Measurements from ENCODE around the gene KAT5. TPM values are rescaled to one million over a fixed set of nuclear protein-coding genes. Genes with fewer than 3 reads are reported as not detected.
"Not testable (repeated sequence)": the region's sequence is repeated elsewhere in the genome, so short reads cannot be mapped to it uniquely, and the experiment has no call there.

The KAT5 gene
- total RNA-seq, 1 experiment from 2014 or later, result 37.2 TPM

GRCh38 chr11:65744026-65744698 lies 32.1 kb downstream of the KAT5 start:
- H3K27me3 ChIP-seq (ENCODE audit: control insufficient read depth, insufficient read depth, low read length), result no peaks in the 10 kb centered on the region; the same call in 1 of the 2 replicates
- H3K4me3 ChIP-seq (ENCODE audit: insufficient read depth, low read depth, low read length), result no peak overlapping the region
- H3K36me3 ChIP-seq (replicated peaks; ENCODE audit: control insufficient read depth, insufficient read depth, low read length), result no peaks in the 10 kb centered on the region
- DNase-seq, result peak; percentile 79

- DNase-seq, result no peak
- Histone ChIP-seq H3K4me3 (ENCODE audit: insufficient read depth, low read depth, low read length) (no peak overlapping the region), H3K27me3 (ENCODE audit: control insufficient read depth, insufficient read depth, low read length) (no peaks in the 10 kb centered on the region; the same call in 1 of the 2 replicates), H3K36me3 (replicated peaks; ENCODE audit: control insufficient read depth, insufficient read depth, low read length) (no peaks in the 10 kb centered on the region)
These were observed 32.6 kb downstream of the KAT5 start for GRCh38 chr11:65744699-65745042.

DNA sequence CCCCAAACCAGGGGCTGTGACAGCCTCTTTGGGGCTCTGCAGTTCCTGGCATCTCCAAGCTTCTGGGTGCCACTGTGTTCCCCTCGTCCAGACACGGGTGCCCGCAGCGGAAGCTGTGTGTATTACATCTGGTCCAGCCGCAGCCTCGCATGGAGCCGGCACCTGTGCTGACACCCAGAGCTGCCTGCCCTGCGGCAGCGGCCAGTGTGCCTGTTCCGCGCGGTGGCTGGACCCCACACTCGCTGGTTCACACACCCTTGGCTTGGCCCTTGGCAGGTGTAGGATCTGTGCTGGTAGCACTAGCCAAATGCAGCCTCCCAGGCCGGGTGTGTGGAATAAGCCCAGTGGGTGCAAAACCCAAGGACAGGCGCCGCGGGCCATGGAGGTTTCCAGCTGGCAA lies 33.0 kb downstream of the KAT5 start:
- no peak overlapping the region for H3K4me3 ChIP-seq (ENCODE audit: insufficient read depth, low read depth, low read length)
- no peak for DNase-seq
- H3K27me3 ChIP-seq (ENCODE audit: control insufficient read depth, insufficient read depth, low read length), result no peaks in the 10 kb centered on the region; the same call in 1 of the 2 replicates
- H3K36me3 ChIP-seq (replicated peaks; ENCODE audit: control insufficient read depth, insufficient read depth, low read length), result no peaks in the 10 kb centered on the region

GRCh38 chr11:65762169-65762568 lies 50.1 kb downstream of the KAT5 start:
- DNase-seq; H3K36me3 ChIP-seq (replicated peaks; ENCODE audit: control insufficient read depth, insufficient read depth, low read length); H3K4me3 ChIP-seq (ENCODE audit: insufficient read depth, low read depth, low read length); H3K27me3 ChIP-seq (ENCODE audit: control insufficient read depth, insufficient read depth, low read length): not testable (repeated sequence)

DNA sequence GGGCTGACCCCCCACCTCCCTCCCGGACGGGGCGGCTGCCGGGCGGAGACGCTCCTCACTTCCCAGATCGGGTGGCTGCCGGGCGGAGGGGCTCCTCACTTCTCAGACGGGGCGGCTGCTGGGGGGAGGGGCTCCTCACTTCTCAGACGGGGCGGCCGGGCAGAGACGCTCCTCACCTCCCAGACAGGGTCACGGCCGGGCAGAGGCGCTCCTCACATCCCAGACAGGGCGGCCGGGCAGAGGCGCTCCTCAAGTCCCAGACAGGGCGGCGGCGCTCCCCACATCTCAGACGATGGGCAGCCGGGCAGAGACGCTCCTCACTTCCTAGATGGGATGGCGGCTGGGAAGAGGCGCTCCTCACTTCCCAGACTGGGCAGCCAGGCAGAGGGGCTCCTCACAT lies 50.8 kb downstream of the KAT5 start:
- DNase-seq; H3K27me3 ChIP-seq (ENCODE audit: control insufficient read depth, insufficient read depth, low read length); H3K36me3 ChIP-seq (replicated peaks; ENCODE audit: control insufficient read depth, insufficient read depth, low read length); H3K4me3 ChIP-seq (ENCODE audit: insufficient read depth, low read depth, low read length): not testable (repeated sequence)

- no peaks in the 10 kb centered on the region for H3K36me3 ChIP-seq (replicated peaks; ENCODE audit: control insufficient read depth, insufficient read depth, low read length)
- H3K27me3 ChIP-seq (ENCODE audit: control insufficient read depth, insufficient read depth, low read length), result no peaks in the 10 kb centered on the region
- no peak for DNase-seq
- no peak overlapping the region for H3K4me3 ChIP-seq (ENCODE audit: insufficient read depth, low read depth, low read length)
These were observed 52.4 kb downstream of the KAT5 start for GRCh38 chr11:65764434-65764833.

- no peak for DNase-seq
- no peaks in the 10 kb centered on the region for H3K36me3 ChIP-seq (replicated peaks; ENCODE audit: control insufficient read depth, insufficient read depth, low read length)
- no peak overlapping the region for H3K4me3 ChIP-seq (ENCODE audit: insufficient read depth, low read depth, low read length)
- no peaks in the 10 kb centered on the region; the same call in 1 of the 2 replicates for H3K27me3 ChIP-seq (ENCODE audit: control insufficient read depth, insufficient read depth, low read length)
These were observed 54.5 kb downstream of the KAT5 start for GRCh38 chr11:65766535-65766934.

DNA sequence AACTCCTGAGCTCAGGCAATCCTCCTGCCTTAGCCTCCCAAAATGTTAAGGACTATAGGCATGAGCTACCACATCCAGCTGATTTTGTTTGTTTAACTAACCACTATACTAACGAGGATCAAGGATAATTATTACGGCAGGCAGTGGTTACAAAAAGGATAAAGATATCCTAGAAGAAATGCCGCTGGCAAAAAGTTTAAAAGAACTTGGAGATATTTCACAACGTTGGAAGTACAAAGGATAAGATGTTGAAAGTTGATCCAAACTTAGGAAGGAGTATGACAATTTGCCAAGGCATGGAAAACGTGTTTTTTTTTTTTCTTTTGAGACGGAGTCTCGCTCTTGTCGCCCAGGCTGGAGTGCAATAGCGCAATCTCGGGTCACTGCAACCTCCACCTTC lies 55.4 kb downstream of the KAT5 start:
- no peaks in the 10 kb centered on the region; the same call in 1 of the 2 replicates for H3K27me3 ChIP-seq (ENCODE audit: control insufficient read depth, insufficient read depth, low read length)
- H3K36me3 ChIP-seq (replicated peaks; ENCODE audit: control insufficient read depth, insufficient read depth, low read length), result no peaks in the 10 kb centered on the region
- no peak for DNase-seq
- H3K4me3 ChIP-seq (ENCODE audit: insufficient read depth, low read depth, low read length), result no peak overlapping the region

DNA sequence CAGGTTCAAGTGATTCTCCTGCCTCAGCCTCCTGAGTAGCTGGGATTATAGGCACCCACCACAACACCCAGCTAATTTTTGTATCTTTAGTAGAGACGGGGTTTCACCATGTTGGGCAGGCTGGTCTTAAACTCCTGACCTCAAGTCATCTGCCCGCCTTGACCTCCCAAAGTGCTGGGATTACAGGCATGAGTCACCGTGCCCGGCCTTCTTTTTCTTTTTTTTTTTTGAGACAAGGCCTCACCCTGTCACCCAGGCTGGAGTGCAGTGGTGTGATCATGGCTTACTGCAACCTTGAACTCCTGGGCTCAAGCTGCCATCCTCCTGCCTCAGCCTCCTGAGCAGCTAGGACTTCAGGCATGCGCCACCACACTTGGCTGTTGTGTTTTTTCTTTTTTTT lies 55.8 kb downstream of the KAT5 start:
- not testable (repeated sequence) for H3K4me3 ChIP-seq (ENCODE audit: insufficient read depth, low read depth, low read length); H3K36me3 ChIP-seq (replicated peaks; ENCODE audit: control insufficient read depth, insufficient read depth, low read length); DNase-seq; H3K27me3 ChIP-seq (ENCODE audit: control insufficient read depth, insufficient read depth, low read length)

Other genes starting within 250 kb of the KAT5 start
- 456 and 1,088 TPM in 2 replicates for gene MALAT1, start 213.2 kb upstream of the KAT5 start, total RNA-seq (2014; rRNA removed; shearing (Covaris generic))
- gene SCYL1, start 187.2 kb upstream of the KAT5 start, total RNA-seq (2014; rRNA removed; shearing (Covaris generic)), result 70.0 and 72.3 TPM in 2 replicates
- gene LTBP3, start 153.9 kb upstream of the KAT5 start, total RNA-seq (2014; rRNA removed; shearing (Covaris generic)), result 3.9 and 5.7 TPM in 2 replicates
- 88.1 and 89.1 TPM in 2 replicates for gene ZNRD2, start 141.8 kb upstream of the KAT5 start, total RNA-seq (2014; rRNA removed; shearing (Covaris generic))
- 8.6 and 20.4 TPM in 2 replicates for gene FAM89B, start 139.7 kb upstream of the KAT5 start, total RNA-seq (2014; rRNA removed; shearing (Covaris generic))
- 1.9 and 4.7 TPM in 2 replicates for gene EHBP1L1, start 136.2 kb upstream of the KAT5 start, total RNA-seq (2014; rRNA removed; shearing (Covaris generic))
- gene KCNK7, start 116.5 kb upstream of the KAT5 start, total RNA-seq (2014; rRNA removed; shearing (Covaris generic)), result not detected in 2 replicates
- gene MAP3K11, start 98.0 kb upstream of the KAT5 start, total RNA-seq (2014; rRNA removed; shearing (Covaris generic)), result 30.1 and 33.2 TPM in 2 replicates
- gene PCNX3, start 96.5 kb upstream of the KAT5 start, total RNA-seq (2014; rRNA removed; shearing (Covaris generic)), result 21.7 and 25.9 TPM in 2 replicates
- 52.7 and 65.9 TPM in 2 replicates for gene SIPA1, start 74.2 kb upstream of the KAT5 start, total RNA-seq (2014; rRNA removed; shearing (Covaris generic))
- 17.7 and 28.4 TPM in 2 replicates for gene RELA, start 49.3 kb upstream of the KAT5 start, total RNA-seq (2014; rRNA removed; shearing (Covaris generic))
- gene RNASEH2C, start 8.5 kb downstream of the KAT5 start, total RNA-seq (2014; rRNA removed; shearing (Covaris generic)), result 21.5 and 23.3 TPM in 2 replicates
- gene AP5B1, start 68.7 kb downstream of the KAT5 start, total RNA-seq (2014; rRNA removed; shearing (Covaris generic)), result 6.7 and 7.8 TPM in 2 replicates
- gene OVOL1, start 74.8 kb downstream of the KAT5 start, total RNA-seq (2014; rRNA removed; shearing (Covaris generic)), result 1.2 and 1.4 TPM in 2 replicates
- gene SNX32, start 121.7 kb downstream of the KAT5 start, total RNA-seq (2014; rRNA removed; shearing (Covaris generic)), result 0.26 and 0.80 TPM in 2 replicates
- 916 and 1,083 TPM in 2 replicates for gene CFL1, start 145.9 kb downstream of the KAT5 start, total RNA-seq (2014; rRNA removed; shearing (Covaris generic))
- gene MUS81, start 148.2 kb downstream of the KAT5 start, total RNA-seq (2014; rRNA removed; shearing (Covaris generic)), result 38.0 and 49.7 TPM in 2 replicates
- 8.5 and 13.2 TPM in 2 replicates for gene EFEMP2, start 160.5 kb downstream of the KAT5 start, total RNA-seq (2014; rRNA removed; shearing (Covaris generic))
- gene CTSW, start 167.6 kb downstream of the KAT5 start, total RNA-seq (2014; rRNA removed; shearing (Covaris generic)), result not detected in 2 replicates
- 113 and 139 TPM in 2 replicates for gene FIBP, start 176.2 kb downstream of the KAT5 start, total RNA-seq (2014; rRNA removed; shearing (Covaris generic))
- 39.2 and 42.4 TPM in 2 replicates for gene CCDC85B, start 178.4 kb downstream of the KAT5 start, total RNA-seq (2014; rRNA removed; shearing (Covaris generic))
- 0.48 and 1.0 TPM in 2 replicates for gene FOSL1, start 188.1 kb downstream of the KAT5 start, total RNA-seq (2014; rRNA removed; shearing (Covaris generic))
- 23.9 and 29.1 TPM in 2 replicates for gene C11orf68, start 206.8 kb downstream of the KAT5 start, total RNA-seq (2014; rRNA removed; shearing (Covaris generic))
- gene DRAP1, start 207.2 kb downstream of the KAT5 start, total RNA-seq (2014; rRNA removed; shearing (Covaris generic)), result 88.1 and 97.5 TPM in 2 replicates
- 1.7 and 4.1 TPM in 2 replicates for gene TSGA10IP, start 233.2 kb downstream of the KAT5 start, total RNA-seq (2014; rRNA removed; shearing (Covaris generic))
- gene SART1, start 249.5 kb downstream of the KAT5 start, total RNA-seq (2014; rRNA removed; shearing (Covaris generic)), result 27.5 and 34.6 TPM in 2 replicates

All from H7 (cell line).